ENCODE data around the gene CPSF6. TPM values are rescaled to one million over a fixed set of nuclear protein-coding genes. Genes with fewer than 3 reads are reported as not detected.
"Not testable (repeated sequence)": the region's sequence is repeated elsewhere in the genome, so short reads cannot be mapped to it uniquely, and the experiment has no call there.

CPSF6 gene
- total and polyA plus RNA-seq, 2 donors (not counting 3 experiments of a cell fraction or from before 2014, with no cell fraction given), result 55.8 to 91.7 TPM

- intact Hi-C loops (cut with micrococcal nuclease) (no loop called here), dilution Hi-C loops (cut with MboI; ENCODE audit: extremely low pct_ligation_motif_present, low sequenced_read_pairs) (no loop called here)
- no TSS peak for BruUV-seq (replicated peaks)
- H3K9me3 ChIP-seq (replicated peaks; ENCODE audit: control insufficient read depth, insufficient read depth, low read length), result no peaks in the 10 kb centered on the region
- H3K27ac ChIP-seq (ENCODE audit: insufficient read depth, low read depth, low read length), result no peak overlapping the region
- no peaks in the 10 kb centered on the region for H3K27me3 ChIP-seq (ENCODE audit: control insufficient read depth in 2 of 2, insufficient read depth in 2 of 2, low read length in 2 of 2)
- H3K79me2 ChIP-seq (ENCODE audit: control insufficient read depth, insufficient read depth, low read length), result no peaks in the 10 kb centered on the region
- CTCF ChIA-PET, result interaction anchor here (0.5 kb wide), 1 partner anchor 1841 kb away, joined by 3 read pairs; no protein-coding TSS in a partner anchor
- no peak overlapping the region for H3K4me2 ChIP-seq (ENCODE audit: insufficient read depth, low read length)
- DNase-seq (ENCODE audit: low read depth, low spot score), result peak; percentile 4
- H2AFZ ChIP-seq (ENCODE audit: low read depth, low read length), result no peak overlapping the region
- H3K36me3 ChIP-seq (ENCODE audit: control insufficient read depth in 2 of 2, extremely low read depth in 1 of 2, insufficient read depth in 2 of 2, low read length in 2 of 2), result no peaks in the 10 kb centered on the region
- no peaks in the 10 kb centered on the region for H3K9me1 ChIP-seq (replicated peaks; ENCODE audit: control insufficient read depth, extremely low read depth, insufficient read depth, low read length)
- H3K4me1 ChIP-seq (ENCODE audit: control insufficient read depth, extremely low read depth, insufficient read depth, low read length), result no peaks in the 10 kb centered on the region
- H3K9ac ChIP-seq (replicated peaks; ENCODE audit: extremely low read depth, insufficient read depth, low read length), result no peak overlapping the region
- H4K20me1 ChIP-seq (replicated peaks; ENCODE audit: control insufficient read depth, extremely low read depth, insufficient read depth, low read length), result no peaks in the 10 kb centered on the region
- no peak overlapping the region for H3K4me3 ChIP-seq (replicated peaks in 1 of 3; ENCODE audit: insufficient read depth in 1 of 3, low read depth in 1 of 3, low read length in 3 of 3)
- POLR2A ChIA-PET, result no interaction called here
- peak; percentile 12 for FAIRE-seq
- TF ChIP-seq POLR2A (IDR thresholded peaks at IDR 0.05; ENCODE audit: low read depth, low read length), result no peak
- peak in 1 of 2 donors; percentile 25 for TF ChIP-seq CTCF (IDR thresholded peaks at IDR 0.05; ENCODE audit: extremely low read depth in 1 of 2, insufficient read depth in 1 of 2, low read depth in 1 of 2, low read length in 2 of 2)
These were observed 42.8 kb upstream of the CPSF6 start for GRCh38 chr12:69196302-69197288.

GRCh38 chr12:69199976-69200375 lies 39.4 kb upstream of the CPSF6 start:
- H3K9me3 ChIP-seq (replicated peaks; ENCODE audit: control insufficient read depth, insufficient read depth, low read length); H3K4me2 ChIP-seq (ENCODE audit: insufficient read depth, low read length); BruUV-seq (replicated peaks); H2AFZ ChIP-seq (ENCODE audit: low read depth, low read length); H3K27ac ChIP-seq (ENCODE audit: insufficient read depth, low read depth, low read length); H3K36me3 ChIP-seq (ENCODE audit: control insufficient read depth in 2 of 2, extremely low read depth in 1 of 2, insufficient read depth in 2 of 2, low read length in 2 of 2); DNase-seq (ENCODE audit: low read depth, low spot score); intact Hi-C loops (cut with micrococcal nuclease); H3K9me1 ChIP-seq (replicated peaks; ENCODE audit: control insufficient read depth, extremely low read depth, insufficient read depth, low read length); H3K27me3 ChIP-seq (ENCODE audit: control insufficient read depth in 2 of 2, insufficient read depth in 2 of 2, low read length in 2 of 2); FAIRE-seq; H3K4me3 ChIP-seq (replicated peaks in 1 of 3; ENCODE audit: insufficient read depth in 1 of 3, low read depth in 1 of 3, low read length in 3 of 3); H3K79me2 ChIP-seq (ENCODE audit: control insufficient read depth, insufficient read depth, low read length); CTCF ChIA-PET; POLR2A ChIA-PET; dilution Hi-C loops (cut with MboI; ENCODE audit: extremely low pct_ligation_motif_present, low sequenced_read_pairs); H3K4me1 ChIP-seq (ENCODE audit: control insufficient read depth, extremely low read depth, insufficient read depth, low read length); H4K20me1 ChIP-seq (replicated peaks; ENCODE audit: control insufficient read depth, extremely low read depth, insufficient read depth, low read length); H3K9ac ChIP-seq (replicated peaks; ENCODE audit: extremely low read depth, insufficient read depth, low read length): not testable (repeated sequence)

Measured in endothelial cell of umbilical vein (primary cell).